H9 (cell line): ENCODE results near the gene CHRNB4. TPM values are rescaled to one million over a fixed set of nuclear protein-coding genes. Genes with fewer than 3 reads are reported as not detected.

Source experiments
- DNase-seq: peaks from one replicate; pipeline ENCODE4 v3.0.0-alpha.2; 2017
- H2AFZ ChIP-seq: one replicate; pipeline ENCODE4 v1.6.1; 2013; ENCODE audit warnings: mild to moderate bottlenecking, low read length, control low read depth, moderate library complexity
- H2AK5ac ChIP-seq: 2 replicates; pipeline ENCODE4 v1.6.1; 2013; ENCODE audit warnings: low read length, control low read depth, mixed read lengths; ENCODE audit not compliant: insufficient read length
- H2BK120ac ChIP-seq: one replicate; pipeline ENCODE4 v1.6.1; 2013; ENCODE audit warnings: low read depth, mild to moderate bottlenecking, low read length, control low read depth, inconsistent platforms; ENCODE audit not compliant: poor library complexity, severe bottlenecking
- H2BK12ac ChIP-seq: 2 replicates; pipeline ENCODE4 v1.6.1; 2013; ENCODE audit warnings: low read length, control low read depth, mixed read lengths, low read depth; ENCODE audit not compliant: insufficient read length
- H2BK15ac ChIP-seq: 2 replicates; pipeline ENCODE4 v1.6.1; 2013; ENCODE audit warnings: low read depth, low read length, control low read depth
- H2BK20ac ChIP-seq: one replicate; pipeline ENCODE4 v1.6.1; 2013; ENCODE audit warnings: low read depth, mild to moderate bottlenecking, low read length, control low read depth, inconsistent platforms; ENCODE audit not compliant: poor library complexity, severe bottlenecking
- H2BK5ac ChIP-seq: 2 replicates; pipeline ENCODE4 v1.6.1; 2013; ENCODE audit warnings: low read length, control low read depth, mixed read lengths; ENCODE audit not compliant: insufficient read length
- H3K14ac ChIP-seq: 2 replicates; pipeline ENCODE4 v1.6.1; 2013; ENCODE audit warnings: low read length, control low read depth; ENCODE audit not compliant: insufficient read depth
- H3K18ac ChIP-seq: 2 replicates; pipeline ENCODE4 v1.6.1; 2013; ENCODE audit warnings: low read depth, mild to moderate bottlenecking, mixed read lengths, low read length, control low read depth; ENCODE audit not compliant: insufficient read length
- H3K23ac ChIP-seq: 2 replicates; pipeline ENCODE4 v1.6.1; 2013; ENCODE audit warnings: low read length, control low read depth, mixed read lengths, low read depth; ENCODE audit not compliant: insufficient read length
- H3K23me2 ChIP-seq: 2 replicates; pipeline ENCODE4 v1.6.1; 2013; ENCODE audit warnings: low read depth, mild to moderate bottlenecking, mixed read lengths, low read length, control low read depth; ENCODE audit not compliant: insufficient read length, poor library complexity, severe bottlenecking
- H3K27ac ChIP-seq: 2 replicates; pipeline ENCODE4 v1.5.1; 2013; ENCODE audit warnings: low read length, control low read depth, mixed read lengths, low read depth; ENCODE audit not compliant: insufficient read length
- H3K27me3 ChIP-seq: 2 replicates; pipeline ENCODE4 v1.6.1; 2013; ENCODE audit warnings: low read length, control low read depth, inconsistent platforms; ENCODE audit not compliant: insufficient read depth
- H3K4ac ChIP-seq: 2 replicates; pipeline ENCODE4 v1.6.1; 2013; ENCODE audit warnings: low read depth, mild to moderate bottlenecking, control low read depth, inconsistent platforms, low read length, moderate library complexity
- H3K4me1 ChIP-seq: 2 replicates; pipeline ENCODE4 v1.6.1; 2013; ENCODE audit warnings: low read length, control low read depth, inconsistent platforms; ENCODE audit not compliant: insufficient read depth
- H3K4me2 ChIP-seq: 2 replicates; pipeline ENCODE4 v1.6.1; 2013; ENCODE audit warnings: low read length, control low read depth, mixed read lengths; ENCODE audit not compliant: insufficient read length, insufficient read depth
- H3K56ac ChIP-seq: 2 replicates; pipeline ENCODE4 v1.6.1; 2013; ENCODE audit warnings: low read depth, mild to moderate bottlenecking, mixed read lengths, low read length, control low read depth; ENCODE audit not compliant: insufficient read length
- H3K79me1 ChIP-seq: 2 replicates; pipeline ENCODE4 v1.6.1; 2013; ENCODE audit warnings: low read depth, mild to moderate bottlenecking, moderate library complexity, low read length, control low read depth, inconsistent platforms; ENCODE audit not compliant: insufficient read depth, poor library complexity, severe bottlenecking
- H3K79me2 ChIP-seq: 2 replicates; pipeline ENCODE4 v1.6.1; 2013; ENCODE audit warnings: low read length, control low read depth, inconsistent platforms; ENCODE audit not compliant: insufficient read depth
- H3K9ac ChIP-seq: 2 replicates; pipeline ENCODE4 v1.6.1; 2013; ENCODE audit warnings: low read length, control low read depth, mixed read lengths; ENCODE audit not compliant: insufficient read length; ENCODE audit errors: extremely low read depth
- H3K9me3 ChIP-seq: one replicate; pipeline ENCODE4 v1.6.1; 2013; ENCODE audit warnings: low read depth, low read length, inconsistent platforms; ENCODE audit not compliant: control insufficient read depth
- H3T11ph ChIP-seq: one replicate; pipeline ENCODE4 v1.6.1; 2013; ENCODE audit warnings: mild to moderate bottlenecking, low read length, control low read depth, inconsistent platforms
- H4K20me1 ChIP-seq: one replicate; pipeline ENCODE4 v1.6.1; 2013; ENCODE audit not compliant: control insufficient read depth, insufficient read length, insufficient read depth
- H4K5ac ChIP-seq: 2 replicates; pipeline ENCODE4 v1.6.1; 2013; ENCODE audit warnings: low read depth, mild to moderate bottlenecking, mixed read lengths, low read length, control low read depth; ENCODE audit not compliant: insufficient read length
- H4K8ac ChIP-seq: replicated peaks from 2 replicates; pipeline ENCODE4 v1.6.1; 2013; ENCODE audit warnings: low read length, control low read depth, mixed read lengths, low read depth; ENCODE audit not compliant: insufficient read length
- H4K91ac ChIP-seq: 2 replicates; pipeline ENCODE4 v1.6.1; 2013; ENCODE audit warnings: low read depth, mild to moderate bottlenecking, moderate library complexity, mixed read lengths, low read length, control low read depth; ENCODE audit not compliant: insufficient read length
- H3K27ac Mint-ChIP-seq, 3 experiments: 2 replicates in 2 of 3; 3 replicates in 1 of 3; pipeline ENCODE4 v1.8.0; 2020 to 2021; ENCODE audit warnings: mixed read lengths in 3 of 3, mild to moderate bottlenecking in 1 of 3, moderate library complexity in 1 of 3
- H3K27me3 Mint-ChIP-seq: 2 replicates; pipeline ENCODE4 v1.8.0; 2021; ENCODE audit warnings: low read depth, mild to moderate bottlenecking, moderate library complexity, mixed read lengths
- H3K36me3 Mint-ChIP-seq, 3 experiments: 2 replicates in 2 of 3; 3 replicates in 1 of 3; pipeline ENCODE4 v1.8.0; 2020 to 2021; ENCODE audit warnings: low read depth in 3 of 3, mixed read lengths in 3 of 3; ENCODE audit not compliant: insufficient read depth in 1 of 3
- H3K4me1 Mint-ChIP-seq, 2 experiments: 2 replicates each; pipeline ENCODE4 v1.8.0; 2020; ENCODE audit warnings: mixed read lengths in 2 of 2
- H3K4me3 Mint-ChIP-seq, 2 experiments: 2 replicates in 1 of 2; 3 replicates in 1 of 2; pipeline ENCODE4 v1.8.0; 2020 to 2021; ENCODE audit warnings: mild to moderate bottlenecking in 2 of 2, mixed read lengths in 2 of 2, moderate library complexity in 1 of 2
- H3K9me3 Mint-ChIP-seq, 2 experiments: 2 replicates in 1 of 2; 3 replicates in 1 of 2; pipeline ENCODE4 v1.8.0; 2020; ENCODE audit warnings: mild to moderate bottlenecking in 2 of 2, mixed read lengths in 2 of 2, moderate library complexity in 1 of 2
- WGBS: extraction: QIAGEN DNeasy Blood & Tissue Kit; methylation state at CpG from one replicate; pipeline ENCODE4 v1.1.7; 2013; ENCODE audit warnings: missing lambda C conversion rate, low lambda C conversion rate, mixed read lengths; ENCODE audit not compliant: insufficient read length; ENCODE audit errors: extremely low coverage; 5-methylcytosine and 5-hydroxymethylcytosine counted together
- total RNA-seq: library from RNA; stranded (reverse); gene quantifications from 2 replicates; pipeline ENCODE4 v1.2.1, GENCODE V29; 2021
- TF ChIP-seq, protein P1 (sequence below): fragments of 200-600 bp; sonication (generic); conservative IDR thresholded peaks from 3 replicates; pipeline ENCODE4 v1.8.0; 2021; ENCODE audit warnings: antibody characterized with exemption, mild to moderate bottlenecking

CHRNB4 gene
- total RNA-seq, 1 experiment from 2014 or later: 1.9 TPM

DNA sequence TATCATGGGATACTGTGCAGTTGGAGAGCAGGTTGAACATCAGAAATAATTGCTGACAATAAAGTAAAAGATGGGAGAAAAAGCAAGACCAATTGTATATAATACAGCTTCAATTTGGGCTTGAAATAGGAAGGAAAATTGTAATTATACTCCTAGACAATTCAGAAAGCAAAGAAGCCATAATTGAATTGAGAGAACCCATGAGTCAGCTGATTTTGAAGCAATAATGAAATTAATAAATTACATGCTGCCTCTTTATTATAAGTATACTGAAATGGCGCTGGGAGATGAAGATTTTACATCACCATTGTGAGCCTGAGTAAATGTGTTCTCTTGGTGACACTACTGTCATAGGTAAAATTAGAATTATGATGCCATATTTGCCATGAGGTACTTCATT lies 43.4 kb downstream of the CHRNB4 start:
- no peaks in the 10 kb centered on the region for H3K79me2 ChIP-seq
- H4K20me1 ChIP-seq: no peaks in the 10 kb centered on the region
- no peak overlapping the region for H3K4me2 ChIP-seq
- Mint-ChIP-seq H3K4me1 (no peaks in the 10 kb centered on the region), H3K27ac (no peak overlapping the region), H3K27me3 (no peaks in the 10 kb centered on the region), H3K9me3 (no peaks in the 10 kb centered on the region), H3K36me3 (peaks cover 13 to 24% (median 21%) of the 10 kb centered on the region in 3 experiments; a peak in 6 of 7 replicates), H3K4me3 (no peak overlapping the region)
- no peak overlapping the region for H3K27ac ChIP-seq
- H3K4ac ChIP-seq: no peak overlapping the region
- no peak overlapping the region for H2AFZ ChIP-seq
- no peak overlapping the region for H3T11ph ChIP-seq
- H2AK5ac ChIP-seq: no peak overlapping the region
- no peak overlapping the region for H2BK12ac ChIP-seq
- H3K4me1 ChIP-seq: no peaks in the 10 kb centered on the region
- no peak overlapping the region for H4K91ac ChIP-seq
- no peak overlapping the region for H2BK120ac ChIP-seq
- H3K23ac ChIP-seq: no peak overlapping the region
- H2BK15ac ChIP-seq: no peak overlapping the region
- no CpG with 5 or more reads among the region's 1 CpG for WGBS
- no peak overlapping the region for H3K18ac ChIP-seq
- no peak overlapping the region for H2BK5ac ChIP-seq
- H4K5ac ChIP-seq: no peak overlapping the region
- H3K79me1 ChIP-seq: no peaks in the 10 kb centered on the region
- no peak for DNase-seq
- no peak overlapping the region for H3K56ac ChIP-seq
- no peaks in the 10 kb centered on the region for H3K27me3 ChIP-seq
- H3K23me2 ChIP-seq: no peaks in the 10 kb centered on the region
- H3K14ac ChIP-seq: no peak overlapping the region
- no peak overlapping the region for H4K8ac ChIP-seq
- H2BK20ac ChIP-seq: no peak overlapping the region
- H3K9ac ChIP-seq: no peak overlapping the region
- TF ChIP-seq, protein P1, sequence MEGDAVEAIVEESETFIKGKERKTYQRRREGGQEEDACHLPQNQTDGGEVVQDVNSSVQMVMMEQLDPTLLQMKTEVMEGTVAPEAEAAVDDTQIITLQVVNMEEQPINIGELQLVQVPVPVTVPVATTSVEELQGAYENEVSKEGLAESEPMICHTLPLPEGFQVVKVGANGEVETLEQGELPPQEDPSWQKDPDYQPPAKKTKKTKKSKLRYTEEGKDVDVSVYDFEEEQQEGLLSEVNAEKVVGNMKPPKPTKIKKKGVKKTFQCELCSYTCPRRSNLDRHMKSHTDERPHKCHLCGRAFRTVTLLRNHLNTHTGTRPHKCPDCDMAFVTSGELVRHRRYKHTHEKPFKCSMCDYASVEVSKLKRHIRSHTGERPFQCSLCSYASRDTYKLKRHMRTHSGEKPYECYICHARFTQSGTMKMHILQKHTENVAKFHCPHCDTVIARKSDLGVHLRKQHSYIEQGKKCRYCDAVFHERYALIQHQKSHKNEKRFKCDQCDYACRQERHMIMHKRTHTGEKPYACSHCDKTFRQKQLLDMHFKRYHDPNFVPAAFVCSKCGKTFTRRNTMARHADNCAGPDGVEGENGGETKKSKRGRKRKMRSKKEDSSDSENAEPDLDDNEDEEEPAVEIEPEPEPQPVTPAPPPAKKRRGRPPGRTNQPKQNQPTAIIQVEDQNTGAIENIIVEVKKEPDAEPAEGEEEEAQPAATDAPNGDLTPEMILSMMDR: no peak
- no peaks in the 10 kb centered on the region for H3K9me3 ChIP-seq
